DOHH2 (cell line): ENCODE data around the gene AMER3.
"Not testable (repeated sequence)": the region's sequence is repeated elsewhere in the genome, so short reads cannot be mapped to it uniquely, and the experiment has no call there.

Experiments
- H3F3A ChIP-seq: fragments of 200-600 bp; sonication (generic), shearing (Covaris generic); 2 replicates; pipeline ENCODE4 v1.6.0; 2016; ENCODE audit warnings: antibody characterized with exemption, mild to moderate bottlenecking; ENCODE audit not compliant: control insufficient read depth, insufficient read depth
- H3K27ac ChIP-seq: fragments of 200-600 bp; sonication (generic); 2 replicates; pipeline ENCODE4 v1.5.1; 2014; ENCODE audit warnings: low read depth, mild to moderate bottlenecking, low read length, moderate library complexity
- H3K27me3 ChIP-seq: fragments of 200-600 bp; sonication (generic); 2 replicates; pipeline ENCODE4 v1.6.1; 2014; ENCODE audit warnings: mild to moderate bottlenecking, low read length, mixed read lengths; ENCODE audit not compliant: control insufficient read depth
- H3K36me3 ChIP-seq: fragments of 200-600 bp; sonication (generic); 2 replicates; pipeline ENCODE4 v1.6.1; 2014; ENCODE audit warnings: mild to moderate bottlenecking, low read length, moderate library complexity, mixed read lengths; ENCODE audit not compliant: control insufficient read depth
- H3K4me1 ChIP-seq: fragments of 200-600 bp; sonication (generic); 2 replicates; pipeline ENCODE4 v1.6.1; 2014; ENCODE audit warnings: mild to moderate bottlenecking, low read length, mixed read lengths; ENCODE audit not compliant: control insufficient read depth
- H3K4me2 ChIP-seq: fragments of 200-600 bp; sonication (generic); 2 replicates; pipeline ENCODE4 v1.6.0; 2014; ENCODE audit warnings: mild to moderate bottlenecking, low read length, moderate library complexity
- H3K4me3 ChIP-seq: fragments of 200-600 bp; sonication (generic); 2 replicates; pipeline ENCODE4 v1.5.1; 2014; ENCODE audit warnings: mild to moderate bottlenecking, low read length, mixed read lengths
- H3K79me2 ChIP-seq: fragments of 200-600 bp; sonication (generic); 2 replicates; pipeline ENCODE4 v1.6.1; 2014; ENCODE audit warnings: mild to moderate bottlenecking, low read length, mixed read lengths; ENCODE audit not compliant: control insufficient read depth
- H3K9me2 ChIP-seq: fragments of 200-600 bp; sonication (generic); replicated peaks from 2 replicates; pipeline ENCODE4 v1.6.1; 2014; ENCODE audit warnings: mild to moderate bottlenecking, low read length, mixed read lengths; ENCODE audit not compliant: control insufficient read depth
- H3K9me3 ChIP-seq: fragments of 200-600 bp; sonication (generic); 2 replicates; pipeline ENCODE4 v1.6.1; 2014; ENCODE audit warnings: antibody characterized with exemption, low read length, mixed read lengths; ENCODE audit not compliant: control insufficient read depth, insufficient read depth
- H4K20me1 ChIP-seq: fragments of 200-600 bp; sonication (generic); 2 replicates; pipeline ENCODE4 v1.6.0; 2014; ENCODE audit warnings: low read depth, mild to moderate bottlenecking, antibody characterized with exemption, low read length, moderate library complexity; ENCODE audit not compliant: control insufficient read depth, insufficient read depth
- CTCF ChIP-seq: fragments of 200-600 bp; sonication (generic); IDR thresholded peaks from one replicate; pipeline ENCODE4 v1.5.1; 2014; ENCODE audit warnings: antibody characterized with exemption, mild to moderate bottlenecking, low read depth, low read length; ENCODE audit not compliant: poor library complexity, severe bottlenecking
- EZH2phosphoT487 ChIP-seq: fragments of 200-600 bp; sonication (generic); IDR thresholded peaks from 2 replicates; pipeline ENCODE4 v1.6.1; 2017; ENCODE audit warnings: borderline replicate concordance, mild to moderate bottlenecking, antibody characterized with exemption, low read length, moderate library complexity, mixed read lengths

Gene AMER3

GRCh38 chr2:130729322-130730299 lies 25.7 kb upstream of the AMER3 start:
- no peak overlapping the region for H3K27ac ChIP-seq
- 0 out of 2 replicates have a peak, but pooled peaks cover 11% of the 10 kb centered on the region for H3K27me3 ChIP-seq
- no peaks in the 10 kb centered on the region for H3K36me3 ChIP-seq
- no peak overlapping the region for H3K4me3 ChIP-seq
- H3K79me2 ChIP-seq: no peaks in the 10 kb centered on the region
- no peaks in the 10 kb centered on the region for H3K9me2 ChIP-seq
- no peaks in the 10 kb centered on the region for H4K20me1 ChIP-seq
- H3K9me3 ChIP-seq: no peaks in the 10 kb centered on the region
- peaks cover 9% of the 10 kb centered on the region for H3K4me1 ChIP-seq
- TF ChIP-seq CTCF: no peak
- no peak for TF ChIP-seq EZH2phosphoT487
- H3K4me2 ChIP-seq: no peak overlapping the region
- no peaks in the 10 kb centered on the region for H3F3A ChIP-seq

- H3K9me3 ChIP-seq, H4K20me1 ChIP-seq, H3K27ac ChIP-seq, H3K79me2 ChIP-seq, H3K4me3 ChIP-seq, H3K4me2 ChIP-seq, H3K36me3 ChIP-seq, H3K9me2 ChIP-seq, H3F3A ChIP-seq, H3K4me1 ChIP-seq, H3K27me3 ChIP-seq: not testable (repeated sequence)
Measured at GRCh38 chr2:130732257-130732656, 23.1 kb upstream of the AMER3 start.

- no peaks in the 10 kb centered on the region for H3K79me2 ChIP-seq
- H3K36me3 ChIP-seq: no peaks in the 10 kb centered on the region
- no peaks in the 10 kb centered on the region for H3F3A ChIP-seq
- no peak for TF ChIP-seq CTCF
- TF ChIP-seq EZH2phosphoT487: no peak
- no peaks in the 10 kb centered on the region for H3K9me2 ChIP-seq
- no peaks in the 10 kb centered on the region for H3K9me3 ChIP-seq
- no peak overlapping the region for H3K4me2 ChIP-seq
- H4K20me1 ChIP-seq: no peaks in the 10 kb centered on the region
- H3K27me3 ChIP-seq: no peaks in the 10 kb centered on the region
- H3K4me1 ChIP-seq: no peaks in the 10 kb centered on the region
- H3K27ac ChIP-seq: no peak overlapping the region
- H3K4me3 ChIP-seq: no peak overlapping the region
Measured at GRCh38 chr2:130735200-130735599, 20.1 kb upstream of the AMER3 start.

GRCh38 chr2:130736487-130736886 lies 18.9 kb upstream of the AMER3 start:
- no peaks in the 10 kb centered on the region for H3K4me1 ChIP-seq
- TF ChIP-seq EZH2phosphoT487 (no peak), CTCF (no peak)
- H3K9me3 ChIP-seq: no peaks in the 10 kb centered on the region
- no peaks in the 10 kb centered on the region for H3F3A ChIP-seq
- no peak overlapping the region for H3K4me2 ChIP-seq
- H3K27ac ChIP-seq: no peak overlapping the region
- H4K20me1 ChIP-seq: no peaks in the 10 kb centered on the region
- no peak overlapping the region for H3K4me3 ChIP-seq
- no peaks in the 10 kb centered on the region for H3K27me3 ChIP-seq
- no peaks in the 10 kb centered on the region for H3K9me2 ChIP-seq
- no peaks in the 10 kb centered on the region for H3K79me2 ChIP-seq
- H3K36me3 ChIP-seq: no peaks in the 10 kb centered on the region
